Fibroblast of lung (primary cell): ENCODE results near the gene IGSF23. TPM values are rescaled to one million over a fixed set of nuclear protein-coding genes. Genes with fewer than 3 reads are reported as not detected.
A peak's percentile ranks its signal among the peaks of the same experiment; 100 is the strongest.
"Not testable (repeated sequence)": the region's sequence is repeated elsewhere in the genome, so short reads cannot be mapped to it uniquely, and the experiment has no call there.

ENCODE experiments used
- DNase-seq, 2 donors: peaks; one replicate each; pipeline versions ENCODE4 v3.0.0 to v3.0.0-alpha.2; 2010; ENCODE audit warnings: low read depth in 2 of 2
- H2AFZ ChIP-seq: 2 replicates; pipeline ENCODE4 v1.5.1; 2012; ENCODE audit warnings: low read length, control low read depth, inconsistent platforms
- H3K27ac ChIP-seq: 2 replicates; pipeline ENCODE4 v1.5.1; 2011; ENCODE audit warnings: low read length, control low read depth; ENCODE audit not compliant: insufficient read depth
- H3K27me3 ChIP-seq: 2 replicates; pipeline ENCODE4 v1.5.1; 2011; ENCODE audit warnings: mild to moderate bottlenecking, low read length; ENCODE audit not compliant: control insufficient read depth, insufficient read depth
- H3K36me3 ChIP-seq: 2 replicates; pipeline ENCODE4 v1.5.1; 2011; ENCODE audit warnings: low read length; ENCODE audit not compliant: control insufficient read depth, insufficient read depth
- H3K4me1 ChIP-seq: 2 replicates; pipeline ENCODE4 v1.5.1; 2011; ENCODE audit warnings: low read length; ENCODE audit not compliant: control insufficient read depth, insufficient read depth; ENCODE audit errors: extremely low read depth
- H3K4me2 ChIP-seq: 2 replicates; pipeline ENCODE4 v1.5.1; 2011; ENCODE audit warnings: low read length, control low read depth; ENCODE audit not compliant: insufficient read depth; ENCODE audit errors: extremely low read depth
- H3K4me3 ChIP-seq, 4 experiments: fragments of 200-600 bp in 1 of 4; sonication (generic) in 1 of 4; replicated peaks in 1 of 4; 2 replicates each; pipeline ENCODE4 v1.5.1; 2011 to 2016; ENCODE audit warnings: low read length in 4 of 4, low read depth in 3 of 4, mild to moderate bottlenecking in 3 of 4, control low read depth in 2 of 4, inconsistent platforms in 1 of 4, mixed read lengths in 1 of 4; ENCODE audit not compliant: insufficient read depth in 1 of 4; ENCODE audit errors: control extremely low read depth in 1 of 4
- H3K79me2 ChIP-seq: 2 replicates; pipeline ENCODE4 v1.5.1; 2012; ENCODE audit warnings: mild to moderate bottlenecking, low read length, inconsistent platforms; ENCODE audit not compliant: control insufficient read depth, insufficient read depth
- H3K9ac ChIP-seq: 2 replicates; pipeline ENCODE4 v1.5.1; 2011; ENCODE audit warnings: mild to moderate bottlenecking, low read length, control low read depth; ENCODE audit not compliant: insufficient read depth
- H3K9me3 ChIP-seq: 2 replicates; pipeline ENCODE4 v1.5.1; 2012; ENCODE audit warnings: low read depth, low read length; ENCODE audit not compliant: control insufficient read depth, insufficient read depth
- H4K20me1 ChIP-seq: 2 replicates; pipeline ENCODE4 v1.5.1; 2011; ENCODE audit warnings: low read length; ENCODE audit not compliant: control insufficient read depth, insufficient read depth; ENCODE audit errors: extremely low read depth
- EZH2 ChIP-seq: IDR thresholded peaks from 2 replicates; pipeline ENCODE4 v1.5.1; 2012; ENCODE audit warnings: low read length, control low read depth, mild to moderate bottlenecking; ENCODE audit errors: missing control alignments
- polyA plus RNA-seq, 2 donors: library from polyadenylated mRNA; depleted of rRNA in 1 of 2; stranded (reverse) in 1 of 2; unstranded in 1 of 2; fragments of >200 nt; gene quantifications; 2 replicates each; pipeline ENCODE4 v1.2.1, GENCODE V29; 2011 to 2012; ENCODE audit warnings: missing spikeins in 1 of 2
- total RNA-seq: library from RNA; depleted of rRNA; stranded (reverse); fragments of >200 nt; gene quantifications from 2 replicates; pipeline ENCODE4 v1.2.1, GENCODE V29; 2014
- TF ChIP-seq, protein P1 (sequence below), 2 donors: IDR thresholded peaks in 1 of 2; conservative IDR thresholded peaks in 1 of 2; 1 replicate in 1 of 2; 2 replicates in 1 of 2; pipeline ENCODE4 v1.5.1; 2011 to 2012; ENCODE audit warnings: low read length in 2 of 2, control low read depth in 1 of 2, inconsistent platforms in 1 of 2, low read depth in 1 of 2, mild to moderate bottlenecking in 1 of 2

IGSF23 gene
- total and polyA plus RNA-seq, 2 donors (not counting 1 experiment from before 2014, with no cell fraction given): 0.33 to 1.3 TPM

DNA sequence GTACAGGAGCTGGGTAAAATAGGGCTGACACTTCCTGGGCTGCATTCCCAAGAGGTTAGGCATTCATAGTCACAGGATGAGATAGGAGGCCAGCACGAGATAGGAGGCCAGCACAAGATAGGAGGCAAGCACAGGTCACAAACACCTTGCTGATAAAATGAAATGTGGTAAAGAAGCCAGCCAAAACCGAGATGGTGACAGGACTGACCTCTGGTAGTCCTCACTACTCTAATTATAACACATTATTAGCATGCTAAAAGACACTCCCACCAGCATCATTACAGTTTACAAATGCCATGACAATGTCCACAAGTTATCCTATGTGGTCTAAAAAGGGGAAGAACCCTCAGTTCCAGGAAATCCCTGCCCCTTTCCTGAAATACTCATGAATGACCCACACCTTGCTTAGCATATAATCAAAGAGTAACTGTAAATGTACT, 20.9 kb upstream of the IGSF23 start:
- TF ChIP-seq EZH2: no peak
- TF ChIP-seq, protein P1, sequence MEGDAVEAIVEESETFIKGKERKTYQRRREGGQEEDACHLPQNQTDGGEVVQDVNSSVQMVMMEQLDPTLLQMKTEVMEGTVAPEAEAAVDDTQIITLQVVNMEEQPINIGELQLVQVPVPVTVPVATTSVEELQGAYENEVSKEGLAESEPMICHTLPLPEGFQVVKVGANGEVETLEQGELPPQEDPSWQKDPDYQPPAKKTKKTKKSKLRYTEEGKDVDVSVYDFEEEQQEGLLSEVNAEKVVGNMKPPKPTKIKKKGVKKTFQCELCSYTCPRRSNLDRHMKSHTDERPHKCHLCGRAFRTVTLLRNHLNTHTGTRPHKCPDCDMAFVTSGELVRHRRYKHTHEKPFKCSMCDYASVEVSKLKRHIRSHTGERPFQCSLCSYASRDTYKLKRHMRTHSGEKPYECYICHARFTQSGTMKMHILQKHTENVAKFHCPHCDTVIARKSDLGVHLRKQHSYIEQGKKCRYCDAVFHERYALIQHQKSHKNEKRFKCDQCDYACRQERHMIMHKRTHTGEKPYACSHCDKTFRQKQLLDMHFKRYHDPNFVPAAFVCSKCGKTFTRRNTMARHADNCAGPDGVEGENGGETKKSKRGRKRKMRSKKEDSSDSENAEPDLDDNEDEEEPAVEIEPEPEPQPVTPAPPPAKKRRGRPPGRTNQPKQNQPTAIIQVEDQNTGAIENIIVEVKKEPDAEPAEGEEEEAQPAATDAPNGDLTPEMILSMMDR (conservative IDR thresholded peaks at IDR 0.05 in 1 of 2, IDR thresholded peaks at IDR 0.05 in 1 of 2; ENCODE audit: low read depth in 1 of 2, low read length in 2 of 2): no peak
- Histone ChIP-seq H3K4me2 (no peak overlapping the region), H3K27me3 (no peaks in the 10 kb centered on the region), H3K27ac (no peak overlapping the region), H3K36me3 (no peaks in the 10 kb centered on the region), H3K79me2 (no peaks in the 10 kb centered on the region), H3K9me3 (no peaks in the 10 kb centered on the region), H3K4me1 (peaks cover 4% of the 10 kb centered on the region), H2AFZ (no peak overlapping the region), H3K4me3 (no peak overlapping the region), H3K9ac (no peak overlapping the region), H4K20me1 (no peaks in the 10 kb centered on the region)
- peak in 1 of 2 donors; percentile 17 for DNase-seq

DNA sequence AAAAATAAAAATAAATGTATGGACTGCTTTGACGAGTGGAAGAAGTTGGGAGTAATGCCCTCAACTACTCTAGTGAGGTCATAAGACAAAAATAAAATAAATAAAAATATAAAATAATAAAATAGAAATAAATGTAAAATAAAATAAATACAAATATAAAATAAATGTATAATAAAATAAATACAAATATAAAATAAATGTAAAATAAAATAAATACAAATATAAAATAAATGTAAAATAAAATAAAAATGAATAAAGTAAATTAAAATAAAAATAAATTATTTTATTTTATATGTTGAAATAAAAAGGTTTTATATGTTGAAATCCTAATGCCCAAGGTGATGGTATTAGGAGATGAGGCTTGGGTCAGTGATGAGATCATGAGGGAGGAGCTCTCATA, 20.1 kb upstream of the IGSF23 start:
- Histone ChIP-seq H3K9me3 (no peaks in the 10 kb centered on the region), H3K4me2 (no peak overlapping the region), H2AFZ (no peak overlapping the region), H3K4me3 (no peak overlapping the region), H3K4me1 (peaks cover 4% of the 10 kb centered on the region), H4K20me1 (no peaks in the 10 kb centered on the region), H3K79me2 (no peaks in the 10 kb centered on the region), H3K9ac (no peak overlapping the region), H3K27me3 (no peaks in the 10 kb centered on the region), H3K36me3 (no peaks in the 10 kb centered on the region), H3K27ac (no peak overlapping the region)
- DNase-seq: no peak
- TF ChIP-seq, protein P1 (conservative IDR thresholded peaks at IDR 0.05 in 1 of 2, IDR thresholded peaks at IDR 0.05 in 1 of 2; ENCODE audit: low read depth in 1 of 2, low read length in 2 of 2): no peak
- no peak for TF ChIP-seq EZH2

DNA sequence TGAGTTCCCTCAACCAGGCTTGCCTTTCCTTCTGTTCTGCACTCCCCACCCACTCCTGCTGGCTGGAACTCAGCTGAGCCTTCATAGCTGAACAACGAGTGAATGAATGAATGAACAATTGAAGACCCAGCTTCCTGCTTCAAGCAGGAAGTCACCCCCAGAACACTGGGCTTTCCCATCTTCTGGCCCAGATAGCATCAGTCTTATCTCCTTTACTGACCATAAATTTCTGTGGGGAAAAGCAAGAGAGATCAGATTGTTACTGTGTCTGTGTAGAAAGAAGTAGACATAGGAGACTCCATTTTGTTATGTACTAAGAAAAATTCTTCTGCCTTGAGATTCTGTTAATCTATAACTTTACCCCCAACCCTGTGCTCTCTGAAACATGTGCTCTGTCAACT, 19.5 kb upstream of the IGSF23 start:
- not testable (repeated sequence) for H3K9me3 ChIP-seq, H3K9ac ChIP-seq, H3K4me1 ChIP-seq, H3K36me3 ChIP-seq, H2AFZ ChIP-seq, H3K79me2 ChIP-seq, H3K4me2 ChIP-seq, H4K20me1 ChIP-seq, H3K4me3 ChIP-seq, H3K27me3 ChIP-seq, H3K27ac ChIP-seq, DNase-seq
